Stimulated activated CD8-positive, alpha-beta memory T cell treated with anti-CD3 and anti-CD28 coated beads, Interleukin-7, amount 100 ng/mL, for 48 hours (primary cell): Measurements from ENCODE around the gene CFAP57.
"Not testable (repeated sequence)": the region's sequence is repeated elsewhere in the genome, so short reads cannot be mapped to it uniquely, and the experiment has no call there.

Experiments
- DNase-seq, 2 donors: peaks; one replicate each; pipeline ENCODE4 v3.0.0-alpha.2; 2020; ENCODE audit warnings: low read depth in 1 of 2; ENCODE audit errors: extremely low read depth in 1 of 2

CFAP57 gene

DNA sequence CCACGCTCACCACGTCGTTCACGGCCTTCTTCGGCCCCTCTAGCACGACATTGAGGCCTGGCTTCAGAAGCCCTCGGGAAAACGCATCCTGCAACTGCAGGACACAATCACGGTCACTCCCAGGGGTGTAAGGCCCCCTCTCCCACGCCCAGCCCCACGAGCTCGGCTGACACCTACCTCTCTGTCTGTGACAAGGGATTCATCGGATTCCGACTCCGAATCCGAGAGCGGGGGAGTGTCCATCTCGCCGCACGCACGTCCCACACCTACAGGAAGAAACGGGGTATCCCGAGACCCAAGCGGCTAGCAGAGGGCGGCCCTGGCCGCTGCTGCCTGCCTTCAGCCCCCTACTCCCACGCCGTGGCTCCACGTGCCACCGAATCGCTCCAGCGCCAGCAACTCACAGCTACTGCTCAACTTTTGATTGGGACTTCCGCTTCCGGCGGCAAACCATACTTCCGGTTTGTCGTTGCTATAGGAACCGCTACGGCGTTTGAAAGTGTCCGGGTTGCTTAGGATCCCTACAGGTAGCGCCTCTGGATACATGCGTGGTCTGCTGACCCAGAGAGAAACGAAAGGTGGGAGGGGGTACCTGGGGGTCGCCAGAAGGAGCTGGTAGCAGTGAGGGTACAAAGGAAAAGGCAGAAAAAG, at the start of gene CFAP57, which contains the start of gene EBNA1BP2:
TSS of gene CFAP57 (plus strand) at position 455 of the 651 bp plus-strand sequence. CDS start 424 bp downstream, outside the sequence.
TSS of gene EBNA1BP2 (minus strand) at position 415 of the 651 bp plus-strand sequence. CDS start at position 243, 172 bp downstream.
- DNase-seq, result peak; percentile 78 to 89

DNA sequence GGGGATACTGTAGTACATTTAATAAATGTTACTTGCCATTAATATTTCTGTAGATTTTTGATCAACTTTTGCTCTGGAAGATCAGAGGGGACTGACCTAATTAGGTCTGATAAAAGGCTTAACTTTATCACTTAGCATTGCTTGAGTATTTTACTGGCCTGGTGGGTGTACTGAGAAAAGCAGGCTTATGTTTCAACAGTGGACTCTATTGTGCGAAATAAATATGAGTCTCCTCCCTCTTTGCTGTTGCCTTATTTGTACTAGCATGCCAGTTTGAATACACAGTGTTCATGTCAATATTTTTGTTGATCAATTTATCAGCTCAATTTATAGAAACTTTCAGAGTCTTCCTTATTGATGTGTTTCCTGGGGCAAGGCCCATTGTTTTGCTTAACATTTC, 49.1 kb upstream of the CFAP57 start:
- no peak for DNase-seq

DNA sequence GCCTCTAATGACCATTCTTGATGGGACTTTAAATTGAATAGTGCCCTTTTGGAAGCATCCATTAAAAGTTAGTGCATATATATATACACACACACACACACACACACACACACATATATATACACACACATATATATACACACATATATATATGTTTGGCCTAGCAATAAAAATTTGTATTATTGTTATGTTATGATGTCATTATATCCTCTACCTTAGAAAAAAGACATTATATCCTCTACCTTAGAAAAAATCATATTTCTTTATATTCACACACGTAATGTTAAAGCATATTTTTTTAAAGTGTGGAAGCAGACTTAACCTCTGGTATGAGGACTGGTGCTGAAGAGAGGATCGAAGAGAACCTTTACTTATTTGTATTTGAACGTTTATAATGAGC, 43.3 kb upstream of the CFAP57 start:
- no peak for DNase-seq

DNA sequence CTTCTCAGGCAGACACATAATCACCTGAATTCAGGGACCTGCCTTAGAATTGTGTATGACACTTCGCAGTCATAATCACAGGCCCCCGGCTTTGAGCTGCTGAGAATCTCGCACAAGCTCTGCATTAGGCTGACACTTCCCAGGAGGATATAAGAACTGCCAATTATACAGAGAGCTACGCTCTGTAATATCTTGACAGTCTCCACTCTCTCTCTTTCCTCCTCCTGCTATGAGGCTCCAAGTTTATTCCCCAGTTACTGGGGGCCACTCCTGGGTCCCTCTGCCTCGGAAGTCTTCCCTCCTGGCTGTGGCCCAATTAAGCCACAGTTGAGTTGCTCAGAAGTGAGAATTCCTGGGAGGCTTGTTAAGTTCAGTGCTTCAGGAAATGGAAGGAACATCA, 42.7 kb upstream of the CFAP57 start:
- no peak for DNase-seq

DNA sequence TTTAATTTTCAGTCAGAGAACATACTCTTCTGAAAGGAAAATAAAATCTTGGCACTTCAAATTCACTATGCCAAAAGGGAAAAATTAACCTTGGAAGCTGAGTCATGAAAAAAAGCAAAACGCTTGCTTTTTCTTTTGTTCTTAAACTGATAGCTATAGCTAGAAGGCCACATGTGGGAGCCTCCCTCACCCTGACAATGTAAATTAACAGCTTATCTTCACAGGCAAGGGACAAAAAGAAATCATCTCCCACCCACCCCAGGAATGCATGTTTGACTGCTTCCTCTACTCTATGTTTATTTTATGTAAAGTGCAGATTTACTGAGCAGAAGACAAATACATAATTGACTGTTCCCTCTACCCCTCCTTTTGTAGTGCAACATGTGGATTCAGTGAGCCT, 38.1 kb upstream of the CFAP57 start:
- no peak for DNase-seq

DNA sequence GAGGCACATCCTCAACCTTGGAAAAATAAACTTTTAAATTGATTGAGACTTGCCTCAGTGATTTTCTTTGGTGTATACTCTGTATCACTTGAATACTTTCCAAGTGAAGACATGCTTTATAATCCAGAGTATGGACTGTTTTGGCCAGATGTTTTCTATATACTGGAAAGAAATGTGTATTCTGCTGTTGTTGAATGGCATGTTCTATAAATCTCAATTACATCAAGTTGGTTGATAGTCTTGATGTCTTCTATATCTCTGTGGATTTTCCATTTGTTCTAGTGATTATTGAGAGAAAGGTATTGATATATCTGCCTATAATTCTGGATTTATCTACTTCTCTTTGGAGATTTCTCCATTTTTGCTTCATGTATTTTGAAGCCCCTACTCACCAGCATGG, 37.5 kb upstream of the CFAP57 start:
- DNase-seq, result no peak

DNA sequence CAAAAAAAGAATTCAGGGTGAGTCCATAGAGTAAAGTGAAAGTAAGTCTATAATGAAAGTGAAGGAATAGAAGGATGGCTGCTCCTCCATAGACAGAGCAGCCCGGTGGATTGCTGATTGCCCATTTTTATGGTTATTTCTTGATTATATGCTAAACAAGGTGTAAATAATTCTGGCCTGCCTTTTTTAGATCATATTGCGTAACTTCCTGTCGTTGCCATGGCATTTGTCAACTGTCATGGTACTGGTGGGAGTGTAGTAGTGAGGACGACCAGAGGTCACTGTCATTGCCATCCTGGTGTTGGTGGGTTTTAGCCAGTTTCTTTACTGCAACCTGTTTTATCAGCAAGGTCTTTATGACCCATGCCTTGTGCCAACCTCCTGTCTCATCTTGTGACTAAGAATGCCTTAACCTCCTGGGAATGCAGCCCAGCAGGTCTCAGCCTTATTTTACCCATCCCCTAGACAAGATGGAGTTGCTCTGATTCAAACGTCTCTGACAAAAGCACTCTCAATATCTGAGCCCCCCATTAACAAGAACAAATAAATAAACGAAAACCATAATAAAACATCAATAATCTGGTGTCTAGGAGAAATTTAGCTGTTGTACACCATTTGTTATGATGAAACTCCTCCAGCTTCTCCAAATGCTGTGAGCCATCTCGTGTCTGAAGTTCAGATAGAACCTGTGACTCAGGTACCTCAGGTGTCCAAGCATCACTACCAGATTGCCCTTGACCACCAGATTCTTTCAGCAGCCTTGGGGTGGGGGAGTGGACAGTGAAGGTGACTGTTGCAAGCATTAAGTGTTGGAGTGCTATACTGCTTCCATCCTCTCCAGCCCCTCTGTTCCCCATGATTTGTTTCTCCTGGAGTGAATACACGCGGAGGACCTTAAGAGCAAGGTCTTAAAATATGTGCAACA, 36.0 kb upstream of the CFAP57 start:
- no peak for DNase-seq

DNA sequence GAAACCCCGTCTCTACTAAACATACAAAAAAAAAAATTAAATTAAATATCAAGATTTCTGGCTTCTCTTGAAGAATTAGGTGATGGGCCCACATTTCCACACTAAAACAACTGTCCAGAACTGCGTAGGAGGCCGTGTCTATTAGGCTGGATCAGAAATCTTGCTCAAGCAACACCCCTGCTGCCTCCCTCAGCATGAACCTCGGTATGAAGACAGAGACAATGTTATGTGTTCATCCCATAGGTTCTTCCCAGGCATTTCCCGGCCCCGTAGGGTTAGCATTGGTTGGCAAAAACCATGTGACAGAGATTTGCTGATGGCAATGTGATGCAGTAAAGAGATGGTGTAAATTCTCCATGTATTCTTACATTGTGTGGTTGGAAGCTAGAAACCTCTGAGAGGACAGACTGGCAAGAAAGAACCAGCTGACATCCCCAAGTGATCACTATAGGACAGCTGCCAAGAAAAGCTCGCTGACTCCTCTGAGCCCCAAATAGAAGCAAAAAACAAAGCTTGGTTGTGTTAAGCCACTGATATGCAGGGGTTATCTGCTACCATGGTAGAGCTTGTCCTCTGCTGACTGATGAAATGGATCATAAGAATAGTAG, 34.6 kb upstream of the CFAP57 start:
- no peak for DNase-seq

DNA sequence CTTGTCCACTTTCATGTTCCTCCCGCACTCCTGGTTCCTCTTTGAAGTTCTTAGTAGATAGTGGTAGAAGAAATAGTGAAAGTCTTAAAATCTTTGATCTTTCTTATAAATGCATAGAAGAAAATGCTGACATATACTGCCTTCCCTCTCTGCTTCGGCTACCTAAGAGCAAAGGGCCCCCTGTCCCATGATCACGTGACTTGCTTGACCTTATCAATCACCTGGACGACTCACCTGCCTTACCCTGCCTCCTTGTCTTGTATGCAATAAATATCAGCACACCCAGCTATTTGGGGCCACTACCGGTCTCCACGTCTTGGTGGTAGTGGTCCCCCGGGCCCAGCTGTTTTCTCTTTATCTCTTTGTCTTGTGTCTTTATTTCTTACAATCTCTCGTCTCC, 32.8 kb upstream of the CFAP57 start:
- not testable (repeated sequence) for DNase-seq

DNA sequence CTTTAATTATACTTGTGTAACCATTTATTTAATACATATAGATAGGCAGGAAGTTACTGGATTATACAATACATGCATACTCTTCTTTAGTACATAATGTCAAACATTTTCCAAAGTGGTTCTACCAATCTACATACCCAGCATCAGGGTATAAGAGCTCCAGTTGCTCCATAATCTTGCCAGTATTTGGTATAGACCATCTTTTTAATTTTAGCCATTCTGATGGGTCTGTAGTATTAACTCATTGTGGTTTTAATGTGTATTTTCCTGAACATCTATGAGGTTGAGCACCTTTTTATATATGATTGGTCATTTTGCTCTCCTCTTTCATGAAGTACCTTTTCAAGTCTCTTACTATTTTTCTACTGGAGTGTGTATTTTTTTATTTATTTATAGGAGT, 32.1 kb upstream of the CFAP57 start:
- DNase-seq, result no peak

DNA sequence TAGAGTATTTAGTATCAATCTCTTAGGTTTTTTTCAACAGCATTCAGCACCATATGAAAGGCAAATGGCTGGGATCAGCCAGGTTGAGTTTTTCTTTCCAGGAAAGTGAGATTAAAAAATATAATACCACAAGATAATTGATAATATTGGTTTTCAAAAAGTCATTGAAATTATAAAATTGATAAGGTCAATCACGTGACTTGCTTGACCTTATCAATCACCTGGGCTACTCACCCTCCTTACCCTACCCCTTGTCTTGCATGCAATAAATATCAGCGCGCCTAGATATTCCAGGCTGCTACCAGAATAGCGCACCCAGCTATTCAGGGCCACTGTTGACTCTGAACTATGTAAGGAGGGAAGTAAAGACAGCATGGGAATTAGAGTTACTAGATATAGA, 31.5 kb upstream of the CFAP57 start:
- no peak for DNase-seq

DNA sequence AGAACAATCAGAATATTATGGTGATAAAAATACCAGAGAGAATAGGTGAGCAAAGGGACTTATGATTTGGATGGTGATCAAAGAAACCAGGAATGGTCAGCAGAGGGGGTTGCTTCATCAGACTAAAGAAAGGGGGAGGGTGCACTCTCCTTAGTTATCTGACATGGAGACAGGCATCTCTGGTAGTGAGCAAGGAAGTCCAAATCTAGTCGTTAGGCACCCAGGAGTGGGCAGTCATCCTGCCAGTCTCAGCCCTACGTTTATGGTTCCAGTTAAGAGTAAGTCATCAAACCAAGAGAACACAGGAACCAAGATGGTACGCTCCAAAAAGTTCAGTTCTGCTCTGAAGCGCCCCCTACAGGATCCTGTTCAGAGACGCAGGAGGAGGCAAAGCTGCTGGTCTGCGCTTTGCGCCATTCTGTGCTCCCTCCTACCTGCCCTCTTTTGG, 28.7 kb upstream of the CFAP57 start:
- DNase-seq, result no peak

DNA sequence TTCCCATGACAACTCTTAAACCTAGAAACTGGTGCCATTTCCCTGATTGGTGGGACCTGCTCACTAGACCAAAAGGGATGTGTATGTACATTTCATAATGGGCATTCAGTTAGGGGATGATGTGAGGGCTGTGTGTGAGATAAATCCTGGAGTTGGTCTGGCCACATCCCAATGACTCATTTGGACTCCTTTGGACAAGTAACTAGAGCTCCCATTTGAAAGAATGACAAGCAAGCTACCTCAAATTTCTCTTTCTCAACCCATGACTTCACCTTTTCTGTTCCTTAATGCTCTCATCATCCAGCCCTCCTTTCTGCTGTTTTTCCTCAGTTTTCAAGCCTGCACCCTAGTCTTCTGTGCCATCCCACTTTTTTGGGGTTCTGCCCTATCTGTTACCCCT, 27.9 kb upstream of the CFAP57 start:
- DNase-seq, result no peak

DNA sequence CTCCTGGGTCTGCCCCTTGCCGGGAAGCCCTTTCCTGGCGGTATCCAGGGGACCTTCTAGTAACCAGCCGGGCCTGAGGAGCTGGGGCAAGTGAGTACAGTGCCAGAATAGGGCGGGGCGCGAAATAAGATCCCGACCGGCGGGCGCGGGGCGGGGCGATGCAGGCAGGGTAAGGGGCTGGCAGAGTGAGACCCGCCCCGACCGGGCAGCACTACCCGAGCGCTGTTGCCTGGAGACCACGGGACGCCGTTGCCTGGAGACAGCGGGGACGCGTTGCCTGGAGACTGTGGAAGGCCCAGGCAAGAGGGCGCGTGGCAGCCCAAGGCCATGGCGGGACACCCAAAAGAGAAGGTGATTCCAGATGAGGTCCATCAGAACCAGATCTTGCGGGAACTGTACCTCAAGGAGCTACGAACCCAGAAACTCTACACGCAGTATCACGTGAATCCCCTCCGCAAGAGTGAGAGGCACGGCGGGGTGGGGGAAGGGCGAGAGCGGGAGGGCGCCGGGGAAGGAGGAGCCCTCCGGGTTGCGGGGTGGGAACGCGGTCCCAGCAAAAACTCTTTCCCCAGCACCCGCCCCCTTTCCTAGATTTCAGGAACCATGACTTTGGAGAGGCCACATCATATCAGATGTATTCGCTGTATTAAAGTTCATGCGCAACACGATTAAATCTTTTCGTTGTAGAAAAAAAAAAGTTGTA, 24.4 kb upstream of the CFAP57 start:
- DNase-seq, result peak; percentile 7 to 28

DNA sequence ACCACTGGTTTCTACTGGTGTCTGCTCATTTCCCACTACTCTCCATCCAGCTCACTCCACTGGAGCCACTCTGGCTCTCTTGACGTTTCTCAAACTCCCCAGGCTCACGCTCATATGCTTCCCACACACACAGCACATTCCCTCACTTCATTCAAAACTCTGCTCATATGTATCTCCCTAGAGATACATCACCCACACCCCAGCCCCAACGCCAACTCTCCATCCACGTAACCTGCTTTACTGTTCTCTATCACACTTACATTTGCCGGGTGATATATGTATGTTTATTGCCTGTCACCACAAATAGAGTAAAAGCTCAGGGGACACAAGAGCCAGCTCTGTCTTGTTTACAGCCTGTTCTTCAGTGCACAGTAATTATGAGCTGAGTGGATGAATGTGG, 22.2 kb upstream of the CFAP57 start:
- no peak for DNase-seq

DNA sequence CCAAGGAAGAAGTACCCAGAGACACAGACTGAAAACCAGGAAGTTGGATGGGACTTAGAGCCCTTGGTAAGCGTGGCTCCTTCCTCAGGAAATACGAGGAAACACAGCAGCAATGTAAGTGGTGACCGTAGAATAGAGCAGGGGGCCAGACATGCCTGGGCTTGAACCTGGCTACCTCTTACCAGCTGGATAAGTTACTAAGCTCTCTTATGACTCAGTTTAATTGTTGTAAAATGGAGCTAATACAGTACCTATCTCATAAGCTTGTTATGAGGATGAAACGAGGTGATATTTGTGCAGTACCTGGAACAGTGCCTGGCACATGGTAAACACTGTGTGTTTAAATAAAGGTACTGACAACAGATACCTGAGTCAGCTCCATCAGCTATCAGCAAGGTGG, 19.3 kb upstream of the CFAP57 start:
- no peak for DNase-seq

DNA sequence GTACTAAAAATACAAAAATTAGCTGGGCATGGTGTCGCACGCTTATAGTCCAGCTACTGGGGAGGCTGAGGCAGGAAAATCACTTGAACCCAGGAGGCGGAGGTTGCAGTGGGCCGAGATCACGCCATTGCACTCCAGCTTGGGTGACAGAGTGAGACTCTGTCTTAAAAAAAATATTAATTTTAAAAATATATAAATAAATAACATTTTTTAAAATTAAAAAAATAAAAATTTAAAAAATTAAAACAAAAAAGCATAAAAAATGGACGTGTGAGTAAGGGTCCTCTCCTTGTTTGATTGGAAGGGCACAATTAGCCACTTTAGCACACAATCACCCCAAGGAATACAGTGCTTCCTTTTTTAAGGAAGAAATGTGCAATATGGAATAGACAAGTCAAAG, 18.7 kb upstream of the CFAP57 start:
- DNase-seq, result no peak

DNA sequence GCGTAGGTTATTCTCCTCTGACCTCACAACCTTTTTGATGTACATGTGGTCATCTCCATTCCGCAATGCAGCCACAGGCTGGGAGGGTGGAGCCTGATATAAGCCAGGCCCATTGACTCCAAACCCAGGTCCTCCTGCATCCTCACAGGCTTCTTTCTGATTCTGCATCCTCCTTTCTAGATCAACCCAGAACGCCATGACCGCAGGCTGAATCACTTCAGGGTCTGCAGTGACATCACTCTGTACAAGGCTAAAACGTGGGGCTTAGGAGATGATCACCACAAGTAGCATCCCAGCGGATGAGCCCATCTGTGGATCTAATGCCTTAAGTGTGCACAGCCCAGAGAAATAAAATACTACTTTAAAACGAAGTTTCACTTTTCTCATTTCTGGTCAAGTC, 16.1 kb upstream of the CFAP57 start:
- no peak for DNase-seq

DNA sequence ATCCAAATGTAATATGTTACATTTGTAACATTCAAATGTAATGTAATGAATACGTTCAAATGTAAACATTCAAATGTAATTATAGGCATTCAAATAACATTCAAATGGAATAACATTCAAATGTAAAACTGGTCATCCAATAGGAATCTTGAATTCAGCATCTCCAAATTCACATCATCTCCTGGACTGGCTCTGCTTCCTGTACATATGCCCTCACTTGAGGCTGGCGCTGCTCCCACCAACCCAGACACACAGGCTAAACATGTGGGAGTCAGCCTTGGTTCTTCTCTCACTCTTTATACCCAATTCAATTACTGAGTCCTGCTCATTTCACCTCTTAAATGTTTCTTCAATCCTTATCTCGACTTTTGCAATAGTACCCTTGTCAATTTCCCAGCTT, 7.0 kb upstream of the CFAP57 start:
- no peak for DNase-seq

DNA sequence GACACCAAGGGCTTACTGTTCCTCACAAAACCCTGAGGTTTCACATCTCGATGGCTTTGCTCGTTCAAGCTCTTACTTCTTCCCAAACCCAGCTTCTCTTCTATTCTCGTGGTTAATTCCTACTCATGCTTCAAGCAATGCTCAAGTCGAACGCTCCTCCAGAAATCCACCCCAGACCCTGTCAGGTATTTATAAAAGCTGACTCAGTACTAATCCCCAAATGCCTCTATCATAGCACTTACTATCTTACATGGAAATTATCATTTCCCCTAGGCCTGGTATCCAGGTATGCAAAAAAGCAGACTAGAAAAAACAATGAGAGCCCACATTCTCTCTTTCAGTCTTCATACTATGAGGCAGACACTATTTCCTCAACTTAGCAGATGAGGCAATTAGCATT, 6.4 kb upstream of the CFAP57 start:
- no peak for DNase-seq

DNA sequence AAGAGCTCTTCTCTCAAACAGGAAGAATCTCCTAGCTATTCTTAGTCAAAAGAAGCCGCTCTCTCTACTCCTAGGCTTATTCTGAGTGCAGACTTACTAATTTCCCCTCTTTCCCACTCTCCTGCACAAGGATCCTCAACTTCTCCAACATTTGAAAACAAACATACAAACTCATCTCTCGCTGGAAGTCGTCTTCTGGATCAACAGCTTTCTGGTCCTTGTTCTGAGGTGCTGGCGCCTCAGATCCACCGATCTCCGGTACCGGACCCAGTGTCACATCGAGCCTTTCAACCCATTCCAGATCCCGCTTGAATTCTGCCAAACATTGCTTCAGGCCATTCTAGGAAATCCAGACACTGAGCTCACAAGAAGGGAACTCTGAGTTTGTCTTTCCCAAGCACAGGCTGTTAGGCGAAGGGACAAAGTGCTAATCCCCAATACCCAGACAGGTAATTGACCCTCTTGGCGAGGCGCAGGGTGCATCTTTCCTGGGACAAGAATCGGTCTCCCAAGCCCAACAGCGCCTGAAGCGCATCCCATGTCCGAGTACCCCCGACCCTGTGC, 736 bp upstream of the CFAP57 start:
- no peak for DNase-seq
